ENCODE results near the gene PROSER3. TPM values are rescaled to one million over a fixed set of nuclear protein-coding genes. Genes with fewer than 3 reads are reported as not detected.

Gene PROSER3
- total and polyA plus RNA-seq, 2 of the 13 experiments (the other 11 are each of a cell fraction or from before 2014, with no cell fraction given) = 5.1 to 5.7 TPM

GRCh38 chr19:35719402-35720162, 38.4 kb upstream of the PROSER3 start (continued):
- TF ChIP-seq EZH2 (conservative IDR thresholded peaks at IDR 0.05; ENCODE audit: low read depth, low read length) (no peak), TSC22D2 (CRISPR knock-in tag; IDR thresholded peaks at IDR 0.05; ENCODE audit: borderline replicate concordance) (no peak), ZNF367 (CRISPR knock-in tag; IDR thresholded peaks at IDR 0.05; ENCODE audit: borderline replicate concordance) (no peak), SOX6 (IDR thresholded peaks at IDR 0.05) (no peak), SOX6 (CRISPR knock-in tag; IDR thresholded peaks at IDR 0.05) (peak; percentile 46), THAP8 (CRISPR knock-in tag; IDR thresholded peaks at IDR 0.05; ENCODE audit: borderline replicate concordance) (no peak), SNAPC2 (CRISPR knock-in tag; IDR thresholded peaks at IDR 0.05) (no peak), ZNF143 (CRISPR knock-in tag; IDR thresholded peaks at IDR 0.05) (peak; percentile 57; the same call in 1 of the 2 replicates), ZSCAN22 (CRISPR knock-in tag; IDR thresholded peaks at IDR 0.05) (no peak), SAP130 (CRISPR knock-in tag; IDR thresholded peaks at IDR 0.05; ENCODE audit: low read depth) (peak; percentile 90), PRDM10 (CRISPR knock-in tag; IDR thresholded peaks at IDR 0.05; ENCODE audit: low read depth) (0 out of 2 replicates have a peak, but pooled peaks have one; percentile 27), GATAD1 (CRISPR knock-in tag; IDR thresholded peaks at IDR 0.05) (no peak), YEATS4 (CRISPR knock-in tag; IDR thresholded peaks at IDR 0.05; ENCODE audit: borderline replicate concordance) (peak; percentile 26; the same call in 1 of the 2 replicates), MTERF4 (CRISPR knock-in tag; IDR thresholded peaks at IDR 0.05) (no peak), HNF4G (IDR thresholded peaks at IDR 0.05; ENCODE audit: borderline replicate concordance, low read depth, low read length) (peak; percentile 29; the same call in 1 of the 2 replicates), HNF4G (CRISPR knock-in tag; IDR thresholded peaks at IDR 0.05; ENCODE audit: borderline replicate concordance, low read depth) (no peak), MYPOP (CRISPR knock-in tag; IDR thresholded peaks at IDR 0.05) (peak; percentile 60; the same call in 1 of the 2 replicates), SMYD3 (CRISPR knock-in tag; IDR thresholded peaks at IDR 0.05) (no peak), MAZ (IDR thresholded peaks at IDR 0.05; ENCODE audit: borderline replicate concordance, low read depth, low read length) (0 out of 2 replicates have a peak, but pooled peaks have one; percentile 38), MAZ (CRISPR knock-in tag; IDR thresholded peaks at IDR 0.05; ENCODE audit: low read depth) (no peak), ZNF674 (CRISPR knock-in tag; IDR thresholded peaks at IDR 0.05; ENCODE audit: low read depth) (no peak), HBP1 (CRISPR knock-in tag; IDR thresholded peaks at IDR 0.05; ENCODE audit: low read depth) (peak; percentile 32; the same call in 1 of the 2 replicates)

All from HepG2 (cell line).